Neural cell (in vitro differentiated cells): Measurements from ENCODE around the gene RANBP3. TPM values are rescaled to one million over a fixed set of nuclear protein-coding genes. Genes with fewer than 3 reads are reported as not detected.

Source experiments
- H2AFZ ChIP-seq: fragments of 200-600, 300-800 bp; sonication (generic), shearing (Covaris generic); 2 replicates; pipeline ENCODE4 v1.6.0; 2014; ENCODE audit warnings: low read depth, mild to moderate bottlenecking, antibody characterized with exemption, low read length, moderate library complexity
- H3F3A ChIP-seq: fragments of 200-600 bp; shearing (Covaris generic); 2 replicates; pipeline ENCODE4 v1.6.1; 2016; ENCODE audit warnings: mild to moderate bottlenecking, moderate library complexity, mixed read lengths, antibody characterized with exemption, low read length; ENCODE audit not compliant: insufficient read depth, poor library complexity, severe bottlenecking
- H3K27ac ChIP-seq: fragments of 200-600, 300-800 bp; sonication (generic), shearing (Covaris generic); 2 replicates; pipeline ENCODE4 v1.5.1; 2014; ENCODE audit warnings: mild to moderate bottlenecking, low read length, moderate library complexity
- H3K27me3 ChIP-seq: fragments of 300-800, 200-600 bp; sonication (generic), shearing (Covaris generic); 2 replicates; pipeline ENCODE4 v1.6.0; 2014; ENCODE audit warnings: mild to moderate bottlenecking, low read depth, low read length, moderate library complexity; ENCODE audit not compliant: insufficient read depth
- H3K36me3 ChIP-seq: fragments of 300-800, 200-600 bp; sonication (generic), shearing (Covaris generic); 2 replicates; pipeline ENCODE4 v1.5.1; 2014; ENCODE audit warnings: mild to moderate bottlenecking, antibody characterized with exemption, low read length, moderate library complexity; ENCODE audit not compliant: insufficient read depth
- H3K4me2 ChIP-seq: fragments of 300-800, 200-600 bp; sonication (generic), shearing (Covaris generic); 2 replicates; pipeline ENCODE4 v1.6.0; 2014; ENCODE audit warnings: mild to moderate bottlenecking, low read length
- H3K4me3 ChIP-seq: fragments of 300-800, 200-600 bp; sonication (generic), shearing (Covaris generic); 2 replicates; pipeline ENCODE4 v1.5.1; 2014; ENCODE audit warnings: mild to moderate bottlenecking, low read length, moderate library complexity
- H3K79me2 ChIP-seq: fragments of 200-600 bp; shearing (Covaris generic); replicated peaks from 2 replicates; pipeline ENCODE4 v1.6.0; 2014; ENCODE audit warnings: mild to moderate bottlenecking, low read length, moderate library complexity; ENCODE audit not compliant: insufficient read depth
- H3K9ac ChIP-seq: fragments of 300-800, 200-600 bp; sonication (generic), shearing (Covaris generic); 2 replicates; pipeline ENCODE4 v1.6.1; 2016; ENCODE audit warnings: mild to moderate bottlenecking, low read length, mixed read lengths
- H3K9me2 ChIP-seq: fragments of 200-600 bp; shearing (Covaris generic); 2 replicates; pipeline ENCODE4 v1.6.1; 2016; ENCODE audit warnings: mild to moderate bottlenecking, low read length, mixed read lengths; ENCODE audit not compliant: insufficient read depth
- H3K9me3 ChIP-seq: fragments of 200-600, 300-800 bp; sonication (generic), shearing (Covaris generic); 2 replicates; pipeline ENCODE4 v1.6.1; 2016; ENCODE audit warnings: mild to moderate bottlenecking, mixed run types, low read length, moderate library complexity, mixed read lengths
- H4K20me1 ChIP-seq: fragments of 200-600 bp; shearing (Covaris generic); 2 replicates; pipeline ENCODE4 v1.6.1; 2016; ENCODE audit warnings: mild to moderate bottlenecking, mixed run types; ENCODE audit not compliant: insufficient read depth
- EP300 ChIP-seq: fragments of 450-650 bp; conservative IDR thresholded peaks from 2 replicates; pipeline ENCODE4 v1.6.1; 2014; ENCODE audit warnings: antibody characterized with exemption, mild to moderate bottlenecking, moderate library complexity; ENCODE audit not compliant: poor library complexity, severe bottlenecking
- EZH2 ChIP-seq: fragments of 200-600, 300-800 bp; shearing (Covaris generic), sonication (generic); IDR thresholded peaks from 2 replicates; pipeline ENCODE4 v1.6.1; 2014; ENCODE audit warnings: antibody characterized with exemption, low read length, borderline replicate concordance, mild to moderate bottlenecking; ENCODE audit not compliant: insufficient read depth, poor library complexity, severe bottlenecking
- MXI1 ChIP-seq: fragments of 450-650 bp; conservative IDR thresholded peaks from 2 replicates; pipeline ENCODE4 v1.6.1; 2014; ENCODE audit warnings: antibody characterized with exemption, mild to moderate bottlenecking; ENCODE audit not compliant: poor library complexity, severe bottlenecking
- POLR2AphosphoS5 ChIP-seq: IDR thresholded peaks from 2 replicates; pipeline ENCODE4 v1.6.1; 2012
- RAD21 ChIP-seq: fragments of 450-650 bp; conservative IDR thresholded peaks from 2 replicates; pipeline ENCODE4 v1.6.1; 2014; ENCODE audit warnings: antibody characterized with exemption, mild to moderate bottlenecking, moderate library complexity
- SMC3 ChIP-seq: fragments of 450-650 bp; conservative IDR thresholded peaks from 2 replicates; pipeline ENCODE4 v1.6.1; 2014; ENCODE audit warnings: antibody characterized with exemption, mild to moderate bottlenecking, moderate library complexity; ENCODE audit not compliant: poor library complexity
- TAF1 ChIP-seq: IDR thresholded peaks from 2 replicates; pipeline ENCODE4 v1.6.1; 2012; ENCODE audit warnings: low read depth
- polyA plus RNA-seq: library from polyadenylated mRNA; depleted of rRNA; stranded (reverse); fragments of >200 nt; gene quantifications from 2 replicates; pipeline ENCODE4 v1.2.3, GENCODE V29; 2014
- TF ChIP-seq, protein P1 (sequence below): fragments of 450-650 bp; IDR thresholded peaks from 2 replicates; pipeline ENCODE4 v1.5.1; 2014; ENCODE audit warnings: antibody characterized with exemption, mild to moderate bottlenecking, moderate library complexity; ENCODE audit not compliant: poor library complexity, severe bottlenecking
- TF ChIP-seq, protein P2 (sequence below): IDR thresholded peaks from 2 replicates; pipeline ENCODE4 v1.6.1; 2012; ENCODE audit warnings: borderline replicate concordance

The RANBP3 gene
- polyA plus RNA-seq, 1 donor from 2014 or later = 67.6 TPM

DNA sequence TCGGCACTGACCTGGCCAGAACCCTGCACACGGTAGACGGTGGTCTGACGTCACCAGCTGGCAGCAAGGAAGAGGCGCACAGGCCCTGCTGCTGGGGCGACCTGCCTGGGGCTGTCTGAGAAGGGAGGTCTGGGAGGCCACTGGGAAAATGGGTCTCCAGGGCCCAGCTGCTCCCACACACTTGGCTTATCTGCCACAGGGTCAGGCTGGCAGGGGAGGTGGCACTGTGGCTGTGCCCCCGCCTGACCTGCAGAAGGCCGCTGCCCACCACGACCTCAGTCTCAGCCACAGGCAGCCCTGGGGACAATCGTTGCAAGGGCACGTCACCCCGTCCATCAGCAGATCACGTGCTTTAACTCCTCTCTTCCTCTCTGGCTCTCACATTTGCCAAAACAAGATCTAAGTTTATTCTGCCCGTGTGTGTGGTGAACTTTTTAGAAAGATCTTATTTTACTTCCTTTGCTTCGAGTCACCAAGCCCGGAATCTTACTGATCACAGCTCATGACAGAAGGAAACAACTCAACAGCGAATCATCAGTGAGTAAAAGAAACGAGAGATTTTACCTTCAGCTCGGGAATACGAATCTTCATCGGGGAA, 45.2 kb upstream of the RANBP3 start:
- Histone ChIP-seq H3K36me3 (no peaks in the 10 kb centered on the region), H3K9me2 (no peaks in the 10 kb centered on the region), H3K9me3 (no peaks in the 10 kb centered on the region), H2AFZ (no peak overlapping the region), H3K4me2 (no peak overlapping the region), H3K79me2 (no peaks in the 10 kb centered on the region), H3K27ac (no peak overlapping the region), H3K9ac (no peak overlapping the region), H4K20me1 (no peaks in the 10 kb centered on the region), H3K27me3 (no peaks in the 10 kb centered on the region), H3F3A (no peaks in the 10 kb centered on the region), H3K4me3 (no peak overlapping the region)
- no peak for TF ChIP-seq MXI1
- TF ChIP-seq, protein P1, sequence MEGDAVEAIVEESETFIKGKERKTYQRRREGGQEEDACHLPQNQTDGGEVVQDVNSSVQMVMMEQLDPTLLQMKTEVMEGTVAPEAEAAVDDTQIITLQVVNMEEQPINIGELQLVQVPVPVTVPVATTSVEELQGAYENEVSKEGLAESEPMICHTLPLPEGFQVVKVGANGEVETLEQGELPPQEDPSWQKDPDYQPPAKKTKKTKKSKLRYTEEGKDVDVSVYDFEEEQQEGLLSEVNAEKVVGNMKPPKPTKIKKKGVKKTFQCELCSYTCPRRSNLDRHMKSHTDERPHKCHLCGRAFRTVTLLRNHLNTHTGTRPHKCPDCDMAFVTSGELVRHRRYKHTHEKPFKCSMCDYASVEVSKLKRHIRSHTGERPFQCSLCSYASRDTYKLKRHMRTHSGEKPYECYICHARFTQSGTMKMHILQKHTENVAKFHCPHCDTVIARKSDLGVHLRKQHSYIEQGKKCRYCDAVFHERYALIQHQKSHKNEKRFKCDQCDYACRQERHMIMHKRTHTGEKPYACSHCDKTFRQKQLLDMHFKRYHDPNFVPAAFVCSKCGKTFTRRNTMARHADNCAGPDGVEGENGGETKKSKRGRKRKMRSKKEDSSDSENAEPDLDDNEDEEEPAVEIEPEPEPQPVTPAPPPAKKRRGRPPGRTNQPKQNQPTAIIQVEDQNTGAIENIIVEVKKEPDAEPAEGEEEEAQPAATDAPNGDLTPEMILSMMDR = no peak
- no peak for TF ChIP-seq TAF1
- TF ChIP-seq SMC3 = no peak
- TF ChIP-seq EP300 = no peak
- TF ChIP-seq, protein P2, sequence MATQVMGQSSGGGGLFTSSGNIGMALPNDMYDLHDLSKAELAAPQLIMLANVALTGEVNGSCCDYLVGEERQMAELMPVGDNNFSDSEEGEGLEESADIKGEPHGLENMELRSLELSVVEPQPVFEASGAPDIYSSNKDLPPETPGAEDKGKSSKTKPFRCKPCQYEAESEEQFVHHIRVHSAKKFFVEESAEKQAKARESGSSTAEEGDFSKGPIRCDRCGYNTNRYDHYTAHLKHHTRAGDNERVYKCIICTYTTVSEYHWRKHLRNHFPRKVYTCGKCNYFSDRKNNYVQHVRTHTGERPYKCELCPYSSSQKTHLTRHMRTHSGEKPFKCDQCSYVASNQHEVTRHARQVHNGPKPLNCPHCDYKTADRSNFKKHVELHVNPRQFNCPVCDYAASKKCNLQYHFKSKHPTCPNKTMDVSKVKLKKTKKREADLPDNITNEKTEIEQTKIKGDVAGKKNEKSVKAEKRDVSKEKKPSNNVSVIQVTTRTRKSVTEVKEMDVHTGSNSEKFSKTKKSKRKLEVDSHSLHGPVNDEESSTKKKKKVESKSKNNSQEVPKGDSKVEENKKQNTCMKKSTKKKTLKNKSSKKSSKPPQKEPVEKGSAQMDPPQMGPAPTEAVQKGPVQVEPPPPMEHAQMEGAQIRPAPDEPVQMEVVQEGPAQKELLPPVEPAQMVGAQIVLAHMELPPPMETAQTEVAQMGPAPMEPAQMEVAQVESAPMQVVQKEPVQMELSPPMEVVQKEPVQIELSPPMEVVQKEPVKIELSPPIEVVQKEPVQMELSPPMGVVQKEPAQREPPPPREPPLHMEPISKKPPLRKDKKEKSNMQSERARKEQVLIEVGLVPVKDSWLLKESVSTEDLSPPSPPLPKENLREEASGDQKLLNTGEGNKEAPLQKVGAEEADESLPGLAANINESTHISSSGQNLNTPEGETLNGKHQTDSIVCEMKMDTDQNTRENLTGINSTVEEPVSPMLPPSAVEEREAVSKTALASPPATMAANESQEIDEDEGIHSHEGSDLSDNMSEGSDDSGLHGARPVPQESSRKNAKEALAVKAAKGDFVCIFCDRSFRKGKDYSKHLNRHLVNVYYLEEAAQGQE = no peak
- TF ChIP-seq RAD21 = no peak
- TF ChIP-seq EZH2 = no peak
- TF ChIP-seq POLR2AphosphoS5 = no peak

DNA sequence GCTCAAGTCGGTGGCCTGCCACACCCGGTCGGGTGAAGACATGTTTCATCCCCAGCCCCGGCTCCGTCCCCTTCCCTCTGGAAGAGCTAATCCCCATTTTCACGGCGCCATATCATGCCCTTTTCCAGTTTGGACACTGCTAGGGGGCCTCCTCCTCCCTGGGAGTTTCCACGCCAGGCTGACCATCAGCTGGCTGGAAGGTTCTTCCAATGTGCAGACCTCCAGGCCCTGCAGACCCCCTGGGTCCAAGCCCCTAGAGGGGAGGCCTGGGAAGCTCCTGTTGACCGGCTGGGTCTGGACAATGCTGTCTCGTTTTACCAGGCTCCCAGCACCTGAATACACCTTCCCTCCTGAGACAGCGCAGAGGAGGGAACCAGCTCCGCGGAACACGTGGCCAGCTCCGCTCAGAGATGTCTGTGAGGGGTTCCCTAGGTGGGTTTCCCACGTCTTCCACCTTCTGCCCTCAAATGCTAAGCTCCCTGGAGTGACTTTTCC, 44.7 kb upstream of the RANBP3 start:
- no peak for TF ChIP-seq POLR2AphosphoS5
- TF ChIP-seq, protein P1 = peak; percentile 29
- TF ChIP-seq EZH2 = no peak
- no peak for TF ChIP-seq SMC3

More for the DNA sequence above, 44.7 kb upstream of the RANBP3 start:
- H3K4me3 ChIP-seq = no peak overlapping the region
- no peak overlapping the region for H3K4me2 ChIP-seq
- H3K79me2 ChIP-seq = no peaks in the 10 kb centered on the region
- peak overlapping the region; percentile 5 for H3K9ac ChIP-seq
- no peaks in the 10 kb centered on the region for H3K9me2 ChIP-seq
- no peaks in the 10 kb centered on the region for H3F3A ChIP-seq
- H3K36me3 ChIP-seq = no peaks in the 10 kb centered on the region
- no peak overlapping the region for H2AFZ ChIP-seq
- H3K27ac ChIP-seq = no peak overlapping the region
- no peaks in the 10 kb centered on the region for H4K20me1 ChIP-seq
- no peaks in the 10 kb centered on the region for H3K9me3 ChIP-seq
- no peaks in the 10 kb centered on the region for H3K27me3 ChIP-seq
